Adrenal gland (tissue), 12 donors: ENCODE results near the gene ISCA2. TPM values are rescaled to one million over a fixed set of nuclear protein-coding genes. Genes with fewer than 3 reads are reported as not detected.
A peak's percentile ranks its signal among the peaks of the same experiment; 100 is the strongest.

Source experiments
- DNase-seq, 7 donors: peaks; one replicate each; pipeline ENCODE4 v3.0.0-alpha.2; 2019 to 2020
- H3K27ac ChIP-seq, 5 donors: fragments of 200-600 bp; sonication (generic) in 4 of 5; 1 replicate in 3 of 5; 2 replicates in 2 of 5; pipeline versions ENCODE4 v1.5.1 to v1.8.0; 2016 to 2020; ENCODE audit warnings: mild to moderate bottlenecking in 1 of 5
- H3K27me3 ChIP-seq: fragments of 200-600 bp; 2 replicates; pipeline ENCODE4 v1.8.0; 2021
- H3K36me3 ChIP-seq, 2 donors: fragments of 200-600 bp; replicated peaks in 1 of 2; 1 replicate in 1 of 2; 2 replicates in 1 of 2; pipeline versions ENCODE4 v1.5.1 to v1.8.0; 2018 to 2022
- H3K4me1 ChIP-seq, 2 donors: fragments of 200-600 bp; replicated peaks in 1 of 2; 1 replicate in 1 of 2; 2 replicates in 1 of 2; pipeline versions ENCODE4 v1.5.1 to v1.8.0; 2018 to 2021
- H3K4me3 ChIP-seq, 4 donors: fragments of 200-600 bp; sonication (generic) in 3 of 4; one replicate each; pipeline ENCODE4 v1.5.1; 2016 to 2018
- H3K9me3 ChIP-seq, 3 donors: fragments of 200-600 bp; sonication (generic) in 1 of 3; replicated peaks in 1 of 3; 1 replicate in 2 of 3; 2 replicates in 1 of 3; pipeline versions ENCODE4 v1.5.1 to v1.8.0; 2016 to 2021
- CTCF ChIP-seq, 6 experiments: fragments of 450-650 bp in 4 of 6; fragments of 200-600 bp in 2 of 6; sonication (generic) in 1 of 6; IDR thresholded peaks; 1 replicate in 5 of 6; 2 replicates in 1 of 6; pipeline versions ENCODE4 v1.5.1 to v1.8.0; 2016 to 2021; ENCODE audit warnings: antibody characterized with exemption in 6 of 6, mild to moderate bottlenecking in 2 of 6, moderate library complexity in 1 of 6
- POLR2A ChIP-seq, 2 donors: fragments of 450-650 bp; IDR thresholded peaks; one replicate each; pipeline ENCODE4 v1.6.1; 2017; ENCODE audit warnings: antibody characterized with exemption in 2 of 2, mild to moderate bottlenecking in 2 of 2, moderate library complexity in 1 of 2
- WGBS, 4 donors: extraction: QIAGEN DNeasy Blood & Tissue Kit in 2 of 4; methylation state at CpG; one replicate each; pipeline versions ENCODE4 v1.1.5 to v1.1.7; 2013 to 2017; 5-methylcytosine and 5-hydroxymethylcytosine counted together
- intact Hi-C, 2 donors: fragments of 100-400 bp; cut with DNase I; formaldehyde crosslinking; loops; one replicate each; pipeline versions ENCODE4 v1.14.1 to v1.15.0; 2022 to 2023
- polyA plus RNA-seq, 3 donors: library from polyadenylated mRNA; stranded (reverse); fragments of 200-250 nt in 2 of 3; fragments of 350-450 nt in 1 of 3; fragmentation: Illumina TruSeq in 1 of 3; extraction: RNeasy Lipid Tissue Mini Kit (QIAGEN cat#74804) in 1 of 3; gene quantifications; one replicate each; pipeline ENCODE4 v1.2.3, GENCODE V29; 2013 to 2014
- total RNA-seq, 9 donors: library from RNA; depleted of rRNA in 4 of 9; stranded (reverse); fragments of >200 nt in 4 of 9; fragments of 120-200 nt in 1 of 9; fragmentation: NEBNext Ultra II Directional in 1 of 9; extraction: Animal tissue kit (Norgen Biotek cat#: 25700) in 1 of 9; gene quantifications; one replicate each; pipeline versions ENCODE4 v1.1.0 to v1.2.4, GENCODE V29; 2013 to 2023
- donor health status: healthy with polysubstance abuse.
- donor health status: Bipolar disorder and iron deficiency.
- donor health status: DM: yes; HTN: yes; CAD: no.
- donor health status: DM: no; HTN: no; CAD: no.
- donor health status: DM: no; HTN: no; CAD: no.
- donor health status: DM: yes; HTN: yes; CAD: no.

Gene ISCA2
- total and polyA plus RNA-seq, 12 donors = 13.2 to 63.6 (median 47.4) TPM

- no peak for TF ChIP-seq CTCF (IDR thresholded peaks at IDR 0.05)
- TF ChIP-seq POLR2A (IDR thresholded peaks at IDR 0.05) = no peak
- H3K36me3 ChIP-seq = peaks cover 0 to 9% of the 10 kb centered on the region in 2 donors
- H3K9me3 ChIP-seq = no peaks in the 10 kb centered on the region
- no peak for DNase-seq
- H3K4me3 ChIP-seq = no peak overlapping the region
- H3K4me1 ChIP-seq = peaks cover 44 to 53% of the 10 kb centered on the region in 2 donors
- intact Hi-C loops = no loop called here
- peak overlapping the region in 3 of 5 donors; percentile 22 to 27 (median 27) for H3K27ac ChIP-seq
- H3K27me3 ChIP-seq = no peaks in the 10 kb centered on the region
Measured at GRCh38 chr14:74488786-74489397, 4.7 kb upstream of the ISCA2 start.

GRCh38 chr14:74490486-74490885 is 3.1 kb upstream of the ISCA2 start:
- intact Hi-C loops = loop anchor here in 1 of 2 donors (5.0 kb wide), 1 partner anchor 128 kb away; no protein-coding TSS in a partner anchor
- no peak for DNase-seq
- TF ChIP-seq CTCF (IDR thresholded peaks at IDR 0.05) (no peak), POLR2A (IDR thresholded peaks at IDR 0.05) (no peak)
- peaks cover 43 to 62% of the 10 kb centered on the region in 2 donors for H3K4me1 ChIP-seq
- peaks cover 0 to 1% of the 10 kb centered on the region in 2 donors for H3K36me3 ChIP-seq
- no peak overlapping the region for H3K27ac ChIP-seq
- no peaks in the 10 kb centered on the region for H3K9me3 ChIP-seq
- H3K4me3 ChIP-seq = no peak overlapping the region
- no peaks in the 10 kb centered on the region for H3K27me3 ChIP-seq
- WGBS, 4 donors = 84 to 93% (median 84%) methylated on average over 1 of the region's 1 CpG

- 2 to 5% (median 3%) methylated on average over 20 of the region's 20 CpGs for WGBS, 4 donors
- peak; percentile 33 to 72 (median 59) for DNase-seq
- intact Hi-C loops = loop anchor here in 1 of 2 donors (5.0 kb wide), 1 partner anchor 130 kb away; no protein-coding TSS in a partner anchor
- Histone ChIP-seq H3K36me3 (no peaks in the 10 kb centered on the region), H3K4me1 (peaks cover 37 to 67% of the 10 kb centered on the region in 2 donors), H3K27ac (peak overlapping the region; percentile 84 to 98 (median 97)), H3K27me3 (no peaks in the 10 kb centered on the region), H3K4me3 (peak overlapping the region in 3 of 4 donors; percentile 13 to 86 (median 85)), H3K9me3 (no peaks in the 10 kb centered on the region)
- TF ChIP-seq CTCF (IDR thresholded peaks at IDR 0.05) = peak; percentile 17 to 53 (median 44)
- TF ChIP-seq POLR2A (IDR thresholded peaks at IDR 0.05) = peak in 1 of 2 donors; percentile 47
Measured at GRCh38 chr14:74491956-74492775, 1.4 kb upstream of the ISCA2 start.

GRCh38 chr14:74492776-74493342 is 706 bp upstream of the ISCA2 start, which contains the start of gene NPC2:
Gene NPC2, minus strand, starts transcription at chr14:74493305. Its CDS starts 31 bp downstream, at chr14:74493274.
- H3K27me3 ChIP-seq = no peaks in the 10 kb centered on the region
- H3K4me1 ChIP-seq = peaks cover 37 to 60% of the 10 kb centered on the region in 2 donors
- no peaks in the 10 kb centered on the region for H3K9me3 ChIP-seq
- peak within 1 kb of the TSS; percentile 57 to 86 (median 86) for H3K4me3 ChIP-seq
- peak within 1 kb of the TSS; percentile 84 to 98 (median 97) for H3K27ac ChIP-seq
- TF ChIP-seq CTCF (IDR thresholded peaks at IDR 0.05) = no peak
- peak; percentile 67 to 94 for TF ChIP-seq POLR2A (IDR thresholded peaks at IDR 0.05)
- WGBS, 4 donors = 0 to 2% (median 0%) methylated on average over 21 to 35 of the region's 35 CpGs
- intact Hi-C loops = loop anchor here in 1 of 2 donors (5.0 kb wide), 1 partner anchor 131 kb away; no protein-coding TSS in a partner anchor
- DNase-seq = peak in 1 of 7 donors; percentile 13
- H3K36me3 ChIP-seq = no peaks in the 10 kb centered on the region
